H9 (cell line): ENCODE data around the gene FUS. TPM values are rescaled to one million over a fixed set of nuclear protein-coding genes. Genes with fewer than 3 reads are reported as not detected.

Source experiments
- DNase-seq: peaks from one replicate; pipeline ENCODE4 v3.0.0-alpha.2; 2017
- H2AFZ ChIP-seq: one replicate; pipeline ENCODE4 v1.6.1; 2013; ENCODE audit warnings: mild to moderate bottlenecking, low read length, control low read depth, moderate library complexity
- H2AK5ac ChIP-seq: 2 replicates; pipeline ENCODE4 v1.6.1; 2013; ENCODE audit warnings: low read length, control low read depth, mixed read lengths; ENCODE audit not compliant: insufficient read length
- H2BK120ac ChIP-seq: one replicate; pipeline ENCODE4 v1.6.1; 2013; ENCODE audit warnings: low read depth, mild to moderate bottlenecking, low read length, control low read depth, inconsistent platforms; ENCODE audit not compliant: poor library complexity, severe bottlenecking
- H2BK12ac ChIP-seq: 2 replicates; pipeline ENCODE4 v1.6.1; 2013; ENCODE audit warnings: low read length, control low read depth, mixed read lengths, low read depth; ENCODE audit not compliant: insufficient read length
- H2BK15ac ChIP-seq: 2 replicates; pipeline ENCODE4 v1.6.1; 2013; ENCODE audit warnings: low read depth, low read length, control low read depth
- H2BK20ac ChIP-seq: one replicate; pipeline ENCODE4 v1.6.1; 2013; ENCODE audit warnings: low read depth, mild to moderate bottlenecking, low read length, control low read depth, inconsistent platforms; ENCODE audit not compliant: poor library complexity, severe bottlenecking
- H2BK5ac ChIP-seq: 2 replicates; pipeline ENCODE4 v1.6.1; 2013; ENCODE audit warnings: low read length, control low read depth, mixed read lengths; ENCODE audit not compliant: insufficient read length
- H3K14ac ChIP-seq: 2 replicates; pipeline ENCODE4 v1.6.1; 2013; ENCODE audit warnings: low read length, control low read depth; ENCODE audit not compliant: insufficient read depth
- H3K18ac ChIP-seq: 2 replicates; pipeline ENCODE4 v1.6.1; 2013; ENCODE audit warnings: low read depth, mild to moderate bottlenecking, mixed read lengths, low read length, control low read depth; ENCODE audit not compliant: insufficient read length
- H3K23ac ChIP-seq: 2 replicates; pipeline ENCODE4 v1.6.1; 2013; ENCODE audit warnings: low read length, control low read depth, mixed read lengths, low read depth; ENCODE audit not compliant: insufficient read length
- H3K23me2 ChIP-seq: 2 replicates; pipeline ENCODE4 v1.6.1; 2013; ENCODE audit warnings: low read depth, mild to moderate bottlenecking, mixed read lengths, low read length, control low read depth; ENCODE audit not compliant: insufficient read length, poor library complexity, severe bottlenecking
- H3K27ac ChIP-seq: 2 replicates; pipeline ENCODE4 v1.5.1; 2013; ENCODE audit warnings: low read length, control low read depth, mixed read lengths, low read depth; ENCODE audit not compliant: insufficient read length
- H3K27me3 ChIP-seq: 2 replicates; pipeline ENCODE4 v1.6.1; 2013; ENCODE audit warnings: low read length, control low read depth, inconsistent platforms; ENCODE audit not compliant: insufficient read depth
- H3K4ac ChIP-seq: 2 replicates; pipeline ENCODE4 v1.6.1; 2013; ENCODE audit warnings: low read depth, mild to moderate bottlenecking, control low read depth, inconsistent platforms, low read length, moderate library complexity
- H3K4me1 ChIP-seq: 2 replicates; pipeline ENCODE4 v1.6.1; 2013; ENCODE audit warnings: low read length, control low read depth, inconsistent platforms; ENCODE audit not compliant: insufficient read depth
- H3K4me2 ChIP-seq: 2 replicates; pipeline ENCODE4 v1.6.1; 2013; ENCODE audit warnings: low read length, control low read depth, mixed read lengths; ENCODE audit not compliant: insufficient read length, insufficient read depth
- H3K56ac ChIP-seq: 2 replicates; pipeline ENCODE4 v1.6.1; 2013; ENCODE audit warnings: low read depth, mild to moderate bottlenecking, mixed read lengths, low read length, control low read depth; ENCODE audit not compliant: insufficient read length
- H3K79me1 ChIP-seq: 2 replicates; pipeline ENCODE4 v1.6.1; 2013; ENCODE audit warnings: low read depth, mild to moderate bottlenecking, moderate library complexity, low read length, control low read depth, inconsistent platforms; ENCODE audit not compliant: insufficient read depth, poor library complexity, severe bottlenecking
- H3K79me2 ChIP-seq: 2 replicates; pipeline ENCODE4 v1.6.1; 2013; ENCODE audit warnings: low read length, control low read depth, inconsistent platforms; ENCODE audit not compliant: insufficient read depth
- H3K9ac ChIP-seq: 2 replicates; pipeline ENCODE4 v1.6.1; 2013; ENCODE audit warnings: low read length, control low read depth, mixed read lengths; ENCODE audit not compliant: insufficient read length; ENCODE audit errors: extremely low read depth
- H3K9me3 ChIP-seq: one replicate; pipeline ENCODE4 v1.6.1; 2013; ENCODE audit warnings: low read depth, low read length, inconsistent platforms; ENCODE audit not compliant: control insufficient read depth
- H3T11ph ChIP-seq: one replicate; pipeline ENCODE4 v1.6.1; 2013; ENCODE audit warnings: mild to moderate bottlenecking, low read length, control low read depth, inconsistent platforms
- H4K20me1 ChIP-seq: one replicate; pipeline ENCODE4 v1.6.1; 2013; ENCODE audit not compliant: control insufficient read depth, insufficient read length, insufficient read depth
- H4K5ac ChIP-seq: 2 replicates; pipeline ENCODE4 v1.6.1; 2013; ENCODE audit warnings: low read depth, mild to moderate bottlenecking, mixed read lengths, low read length, control low read depth; ENCODE audit not compliant: insufficient read length
- H4K8ac ChIP-seq: replicated peaks from 2 replicates; pipeline ENCODE4 v1.6.1; 2013; ENCODE audit warnings: low read length, control low read depth, mixed read lengths, low read depth; ENCODE audit not compliant: insufficient read length
- H4K91ac ChIP-seq: 2 replicates; pipeline ENCODE4 v1.6.1; 2013; ENCODE audit warnings: low read depth, mild to moderate bottlenecking, moderate library complexity, mixed read lengths, low read length, control low read depth; ENCODE audit not compliant: insufficient read length
- H3K27ac Mint-ChIP-seq, 3 experiments: 2 replicates in 2 of 3; 3 replicates in 1 of 3; pipeline ENCODE4 v1.8.0; 2020 to 2021; ENCODE audit warnings: mixed read lengths in 3 of 3, mild to moderate bottlenecking in 1 of 3, moderate library complexity in 1 of 3
- H3K27me3 Mint-ChIP-seq: 2 replicates; pipeline ENCODE4 v1.8.0; 2021; ENCODE audit warnings: low read depth, mild to moderate bottlenecking, moderate library complexity, mixed read lengths
- H3K36me3 Mint-ChIP-seq, 3 experiments: 2 replicates in 2 of 3; 3 replicates in 1 of 3; pipeline ENCODE4 v1.8.0; 2020 to 2021; ENCODE audit warnings: low read depth in 3 of 3, mixed read lengths in 3 of 3; ENCODE audit not compliant: insufficient read depth in 1 of 3
- H3K4me1 Mint-ChIP-seq, 2 experiments: 2 replicates each; pipeline ENCODE4 v1.8.0; 2020; ENCODE audit warnings: mixed read lengths in 2 of 2
- H3K4me3 Mint-ChIP-seq, 2 experiments: 2 replicates in 1 of 2; 3 replicates in 1 of 2; pipeline ENCODE4 v1.8.0; 2020 to 2021; ENCODE audit warnings: mild to moderate bottlenecking in 2 of 2, mixed read lengths in 2 of 2, moderate library complexity in 1 of 2
- H3K9me3 Mint-ChIP-seq, 2 experiments: 2 replicates in 1 of 2; 3 replicates in 1 of 2; pipeline ENCODE4 v1.8.0; 2020; ENCODE audit warnings: mild to moderate bottlenecking in 2 of 2, mixed read lengths in 2 of 2, moderate library complexity in 1 of 2
- CTCF ChIP-seq: fragments of 200-600 bp; sonication (generic); conservative IDR thresholded peaks from 3 replicates; pipeline ENCODE4 v1.8.0; 2021; ENCODE audit warnings: antibody characterized with exemption, mild to moderate bottlenecking
- WGBS: extraction: QIAGEN DNeasy Blood & Tissue Kit; methylation state at CpG from one replicate; pipeline ENCODE4 v1.1.7; 2013; ENCODE audit warnings: missing lambda C conversion rate, low lambda C conversion rate, mixed read lengths; ENCODE audit not compliant: insufficient read length; ENCODE audit errors: extremely low coverage; 5-methylcytosine and 5-hydroxymethylcytosine counted together
- total RNA-seq: library from RNA; stranded (reverse); gene quantifications from 2 replicates; pipeline ENCODE4 v1.2.1, GENCODE V29; 2021

FUS gene
- total RNA-seq, 1 experiment from 2014 or later: 1,034 TPM

DNA sequence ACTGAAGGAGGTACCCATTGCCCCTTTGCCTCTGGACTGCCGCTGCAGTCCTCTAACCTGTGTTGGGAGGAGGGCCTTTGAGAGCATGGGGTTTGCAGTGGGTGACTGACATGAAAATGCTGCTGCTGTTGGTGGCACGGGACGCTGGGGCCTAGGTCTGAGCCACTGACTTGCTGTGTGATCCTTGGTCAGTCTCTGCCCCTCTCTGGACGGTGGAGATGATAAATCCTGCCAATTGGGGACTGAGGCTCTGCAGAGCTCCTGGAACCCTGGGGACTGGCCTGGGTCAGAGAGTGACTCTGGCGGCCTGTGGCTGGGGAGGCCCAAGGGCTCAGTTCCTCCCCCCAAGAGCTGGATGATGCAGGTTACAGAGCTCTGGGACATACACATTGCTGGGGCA lies 43.1 kb downstream of the FUS start:
- H2BK5ac ChIP-seq: no peak overlapping the region
- no peak overlapping the region for H3T11ph ChIP-seq
- no peak overlapping the region for H3K18ac ChIP-seq
- Mint-ChIP-seq H3K4me1 (no peaks in the 10 kb centered on the region), H3K36me3 (no peaks in the 10 kb centered on the region), H3K27me3 (peaks cover 23% of the 10 kb centered on the region), H3K27ac (no peak overlapping the region), H3K4me3 (no peak overlapping the region), H3K9me3 (no peaks in the 10 kb centered on the region)
- no peaks in the 10 kb centered on the region for H3K79me2 ChIP-seq
- H2BK15ac ChIP-seq: no peak overlapping the region
- H3K79me1 ChIP-seq: no peaks in the 10 kb centered on the region
- H3K27ac ChIP-seq: no peak overlapping the region
- H4K20me1 ChIP-seq: no peaks in the 10 kb centered on the region
- H3K4me2 ChIP-seq: no peak overlapping the region
- no peak overlapping the region for H3K23ac ChIP-seq
- no peak overlapping the region for H2BK12ac ChIP-seq
- H3K56ac ChIP-seq: no peak overlapping the region
- H3K9me3 ChIP-seq: no peaks in the 10 kb centered on the region
- no peak overlapping the region for H2AK5ac ChIP-seq
- no peak overlapping the region for H4K8ac ChIP-seq
- H3K9ac ChIP-seq: no peak overlapping the region
- no peak overlapping the region for H2BK120ac ChIP-seq
- H2BK20ac ChIP-seq: no peak overlapping the region
- TF ChIP-seq CTCF: no peak
- H3K4ac ChIP-seq: no peak overlapping the region
- no peak overlapping the region for H3K14ac ChIP-seq
- H3K23me2 ChIP-seq: no peaks in the 10 kb centered on the region
- no peaks in the 10 kb centered on the region for H3K27me3 ChIP-seq
- no peak for DNase-seq
- H2AFZ ChIP-seq: no peak overlapping the region
- no peak overlapping the region for H4K5ac ChIP-seq
- H4K91ac ChIP-seq: no peak overlapping the region
- no peaks in the 10 kb centered on the region for H3K4me1 ChIP-seq
- WGBS: no CpG with 5 or more reads among the region's 5 CpGs
